Activated CD8-positive, alpha-beta memory T cell treated with anti-CD3 and anti-CD28 coated beads, Interleukin-2, amount 50 U/mL, for 4 hours (primary cell): ENCODE results near the gene CDX1.

Experiments used
- DNase-seq: peaks from one replicate; pipeline ENCODE4 v3.0.0-alpha.2; 2020

CDX1 gene

DNA sequence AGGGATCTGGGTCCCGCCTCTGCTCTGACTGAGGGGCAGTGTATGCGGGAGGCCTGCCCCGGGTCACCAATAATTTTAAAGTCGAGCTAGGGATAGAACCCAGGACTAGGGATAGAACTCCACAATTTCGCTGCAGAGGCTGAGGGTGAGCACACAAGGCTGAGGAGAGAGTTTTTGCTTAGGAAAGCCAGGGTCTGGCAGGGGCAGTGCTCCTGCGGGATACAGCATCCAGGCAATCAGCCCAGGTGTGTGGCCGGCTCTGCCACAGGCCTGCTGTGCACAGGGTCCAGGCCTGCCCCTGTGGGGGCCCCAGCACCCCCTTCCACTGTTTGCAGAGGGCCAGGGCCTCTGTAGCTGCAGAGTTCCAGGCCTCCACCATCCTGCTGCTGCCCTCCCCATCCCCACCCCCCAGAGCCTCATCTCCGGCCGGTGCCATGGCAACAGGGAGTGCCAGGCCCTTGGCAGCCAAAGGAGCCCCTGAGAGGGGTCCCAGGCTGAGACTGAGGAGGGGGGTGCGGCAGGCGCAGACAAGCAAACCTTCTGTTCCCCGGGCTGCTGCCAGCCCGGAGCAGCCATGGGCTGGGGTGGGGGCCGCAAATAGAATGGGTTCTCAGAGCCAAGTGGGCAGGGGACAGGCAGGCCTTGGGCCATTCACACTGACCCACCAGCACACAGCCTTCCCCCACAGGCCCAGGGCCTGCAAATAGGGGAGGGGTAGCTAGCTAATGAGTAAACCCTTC, 19.5 kb upstream of the CDX1 start:
- DNase-seq = no peak

DNA sequence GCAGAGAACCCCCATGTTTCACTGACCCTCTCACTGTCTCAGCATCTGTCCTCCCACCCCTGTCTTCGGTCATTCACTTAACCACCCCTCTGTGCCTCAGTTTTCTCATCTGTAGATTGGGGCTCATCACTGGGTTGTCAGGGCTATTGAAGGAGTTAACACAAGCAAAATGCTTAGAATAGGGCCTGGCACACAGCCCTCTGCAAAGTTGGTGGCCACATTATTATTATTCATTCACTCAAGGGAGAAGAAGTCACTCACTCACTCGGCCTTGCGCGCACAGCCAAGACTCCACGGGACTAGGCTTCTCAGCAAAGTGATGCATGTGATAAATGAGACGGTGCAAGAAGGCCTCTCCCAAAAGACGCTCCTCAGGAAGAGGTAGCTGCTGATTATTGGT, 18.9 kb upstream of the CDX1 start:
- DNase-seq = no peak

DNA sequence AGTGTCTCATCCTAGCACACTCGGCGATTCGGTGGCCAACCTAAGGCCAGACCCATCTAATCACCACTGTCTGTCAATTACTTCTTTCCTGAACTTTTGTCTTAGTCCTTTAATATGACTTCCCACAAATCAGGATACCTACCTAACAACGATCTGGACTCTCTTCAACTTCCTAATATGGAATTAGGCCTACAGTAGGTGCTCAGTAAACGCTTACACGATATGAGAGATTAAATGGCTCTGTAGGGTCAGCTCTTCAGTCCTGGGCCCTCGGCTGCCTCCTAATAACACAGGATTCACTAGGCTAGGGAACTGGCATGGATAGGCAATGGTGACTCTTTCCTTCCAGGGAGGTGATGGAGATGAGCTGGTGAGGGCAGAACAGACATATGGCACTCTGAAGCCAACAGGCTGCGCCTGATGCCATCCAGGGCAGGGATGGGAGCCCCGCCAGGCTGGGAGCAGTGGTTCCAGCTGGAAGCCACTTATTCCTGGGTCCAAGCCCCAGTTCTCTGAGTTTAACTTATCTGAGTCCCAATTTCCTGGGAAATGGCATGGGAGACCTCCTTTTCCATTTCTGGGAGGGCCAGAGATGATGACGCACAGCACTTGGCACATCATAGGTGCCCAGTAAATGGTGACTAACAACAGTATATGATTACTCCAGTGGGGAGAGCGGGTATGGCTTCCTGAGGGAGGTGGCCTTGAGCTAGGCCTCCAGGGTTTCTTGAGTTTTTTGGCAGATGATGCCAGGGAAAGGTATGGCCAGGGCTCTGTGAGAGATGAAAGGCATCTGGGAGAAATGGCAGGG, 18.3 kb upstream of the CDX1 start:
- DNase-seq = no peak

DNA sequence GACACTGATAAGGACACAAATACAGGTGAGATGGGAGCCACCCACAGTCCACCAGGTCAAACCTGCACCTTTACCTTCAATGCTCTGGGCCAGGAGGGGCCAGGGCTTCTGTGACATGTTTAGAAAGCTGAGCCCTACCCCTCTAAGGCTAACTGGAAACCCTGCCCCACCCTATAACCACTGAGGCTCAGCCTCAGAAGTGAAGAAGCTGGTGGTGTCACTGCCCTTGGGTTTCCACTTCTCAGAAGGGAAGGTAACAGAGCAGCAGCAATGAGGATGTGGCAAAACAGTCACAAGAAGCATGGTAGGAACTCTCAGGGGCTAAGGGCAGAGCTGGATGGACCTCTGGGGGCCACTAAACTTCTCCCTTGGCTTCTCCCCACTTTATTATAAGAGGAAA, 17.0 kb upstream of the CDX1 start:
- DNase-seq = no peak

DNA sequence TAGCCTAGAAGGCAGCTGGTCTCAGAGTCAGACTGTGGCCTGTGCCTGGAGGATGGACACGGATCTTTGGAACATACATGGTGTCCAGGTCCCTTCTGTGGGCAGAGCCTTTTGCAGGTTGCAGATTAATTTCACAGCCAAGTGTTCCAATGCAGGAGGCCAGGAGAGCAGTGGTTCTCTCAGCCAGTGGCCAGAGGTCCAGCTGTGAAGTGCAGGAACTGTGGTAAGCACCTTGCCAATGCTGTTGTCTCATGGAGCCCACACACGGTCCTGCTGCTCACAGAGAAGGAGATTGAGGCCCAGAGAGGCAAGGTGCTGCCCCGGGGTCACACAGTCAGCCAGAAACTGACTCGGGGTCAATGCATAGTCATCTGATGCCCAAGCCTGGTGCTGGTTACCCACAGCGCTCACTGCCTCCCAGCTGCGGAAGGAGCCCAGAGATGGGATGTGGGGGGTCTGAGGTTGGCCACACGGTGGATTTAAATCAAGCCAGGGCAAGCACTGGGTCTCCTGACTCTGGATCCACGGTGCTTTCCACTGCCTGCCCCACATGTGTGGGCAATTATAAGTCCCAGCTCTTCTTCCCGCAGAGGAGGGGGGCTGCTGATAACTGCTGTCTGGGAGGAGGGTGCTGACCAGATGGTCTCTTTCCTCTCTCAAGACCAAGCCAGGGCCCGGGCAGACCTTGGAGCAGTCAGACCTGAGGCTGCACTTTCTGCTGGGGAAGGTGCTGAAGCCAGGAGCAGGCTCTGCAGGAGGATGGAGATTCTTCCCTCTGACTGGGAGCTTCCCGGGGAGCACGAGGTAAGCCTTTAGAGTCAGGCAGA, 13.7 kb upstream of the CDX1 start:
- no peak for DNase-seq

DNA sequence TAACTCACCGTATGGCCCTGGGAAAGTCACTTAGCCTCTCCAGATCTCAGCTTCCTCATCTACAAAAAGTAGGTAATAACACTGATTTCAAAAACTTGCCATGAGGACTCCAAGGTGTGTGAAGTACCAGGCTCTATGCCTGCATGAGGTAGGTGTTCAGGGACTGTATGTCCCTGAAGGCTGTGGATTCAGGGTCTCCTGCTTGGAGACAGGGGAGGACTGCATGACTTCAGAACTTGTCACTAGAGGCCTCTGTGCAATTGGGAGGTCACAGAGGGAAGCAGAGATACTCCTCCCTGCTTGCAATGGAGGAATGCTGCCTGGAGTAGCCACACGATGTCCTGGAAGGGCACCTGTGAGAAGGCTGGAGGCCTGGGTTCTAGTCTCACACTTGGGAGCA, 13.1 kb upstream of the CDX1 start:
- no peak for DNase-seq

DNA sequence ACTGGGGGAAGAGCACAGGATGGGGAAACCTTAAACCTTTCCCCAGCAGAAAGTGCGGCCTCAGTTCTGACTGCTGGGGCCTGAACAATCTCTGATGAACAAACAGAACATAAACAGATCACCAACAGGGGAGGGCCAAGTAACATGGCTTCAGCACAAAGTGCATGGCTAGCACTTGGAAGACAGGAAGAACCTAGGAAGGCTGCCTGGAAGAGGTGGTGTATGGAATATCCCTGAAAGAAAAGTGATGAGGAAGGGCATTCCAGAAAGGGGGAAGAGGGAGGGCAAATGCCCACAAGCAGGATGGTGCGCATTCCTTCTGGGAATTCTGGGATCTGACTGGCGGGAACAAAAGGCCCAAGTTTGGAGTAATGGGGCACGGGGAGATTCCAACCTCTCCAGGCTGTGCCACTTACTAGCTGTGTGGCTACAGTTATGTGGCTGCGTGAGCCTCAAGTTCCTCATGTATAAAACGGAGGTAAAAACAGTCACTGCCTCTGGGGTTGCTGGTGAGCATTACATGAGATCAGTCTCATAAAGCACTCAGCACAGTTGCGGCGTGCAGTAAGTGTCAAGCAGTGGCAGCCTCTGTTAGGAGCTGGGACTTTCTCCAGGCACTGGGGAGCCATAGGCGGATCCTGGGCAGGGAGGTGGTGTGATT, 12.5 kb upstream of the CDX1 start:
- no peak for DNase-seq

DNA sequence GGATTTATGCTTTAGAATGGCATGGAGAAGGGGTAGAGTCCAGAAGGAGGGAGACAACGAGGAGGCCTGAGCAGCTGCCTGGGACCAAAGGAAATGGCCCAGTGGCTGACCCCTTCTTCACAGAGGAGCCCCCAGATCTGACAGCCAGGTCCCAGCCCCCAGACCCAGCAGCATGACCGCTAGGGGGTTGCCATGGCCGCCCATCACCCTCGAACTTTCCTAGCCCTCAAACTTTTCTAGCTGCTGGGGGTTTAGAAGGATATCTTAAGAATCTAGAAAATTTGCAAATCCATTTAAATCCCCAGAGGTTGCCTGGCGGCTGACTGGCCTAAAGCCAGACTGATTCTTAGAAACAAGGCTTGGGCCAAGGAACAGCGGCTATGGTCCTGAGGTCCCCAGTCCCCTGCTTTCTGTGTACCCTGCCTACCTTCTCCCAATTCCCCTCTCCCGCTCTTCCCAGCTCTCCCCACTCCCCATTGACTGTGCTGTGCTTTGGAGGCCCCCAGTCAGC, 11.9 kb upstream of the CDX1 start:
- DNase-seq = no peak

DNA sequence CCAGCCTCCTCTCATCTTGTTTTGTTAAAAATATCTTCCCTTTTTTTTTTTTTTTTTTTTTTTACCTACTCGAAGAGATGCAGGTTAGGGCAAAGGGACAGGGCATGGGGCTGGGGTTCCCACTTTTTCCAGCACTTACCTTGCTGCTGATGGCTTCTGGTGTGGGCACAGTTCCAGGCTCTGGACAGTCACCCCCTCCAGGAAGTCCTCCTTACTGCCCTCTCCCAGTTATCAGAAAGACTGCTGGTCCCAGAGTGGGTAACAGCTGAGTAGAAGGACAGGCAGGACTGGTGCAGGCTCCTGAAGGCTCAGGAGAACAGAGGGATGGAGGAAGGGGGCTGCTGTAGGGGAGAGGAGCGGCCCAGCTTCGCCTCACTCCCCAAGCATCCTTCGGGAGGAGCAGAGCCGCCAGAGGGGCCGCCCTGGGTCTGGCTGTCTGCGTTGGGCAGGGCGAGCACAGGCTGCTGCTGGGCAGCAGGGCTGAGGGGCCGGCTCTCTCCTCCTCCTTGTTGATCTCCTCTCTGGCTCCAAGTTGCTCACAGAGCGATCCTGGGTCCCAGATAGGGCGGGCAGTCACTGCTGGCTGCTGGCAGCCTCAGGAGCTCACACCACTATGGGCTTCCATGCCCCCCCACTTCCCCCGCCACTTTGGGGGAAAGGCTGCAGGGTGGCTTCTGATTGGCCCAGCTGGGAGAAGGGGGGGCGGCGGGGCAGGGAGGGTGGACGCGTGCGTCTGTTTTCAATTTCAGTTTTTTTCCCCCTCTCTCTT, 11.1 kb upstream of the CDX1 start, which contains the start of gene PDGFRB:
Gene PDGFRB, minus strand, starts transcription at position 588 of the 769 bp plus-strand sequence. CDS start 18,798 bp downstream, outside the sequence.
- DNase-seq = peak; percentile 65

DNA sequence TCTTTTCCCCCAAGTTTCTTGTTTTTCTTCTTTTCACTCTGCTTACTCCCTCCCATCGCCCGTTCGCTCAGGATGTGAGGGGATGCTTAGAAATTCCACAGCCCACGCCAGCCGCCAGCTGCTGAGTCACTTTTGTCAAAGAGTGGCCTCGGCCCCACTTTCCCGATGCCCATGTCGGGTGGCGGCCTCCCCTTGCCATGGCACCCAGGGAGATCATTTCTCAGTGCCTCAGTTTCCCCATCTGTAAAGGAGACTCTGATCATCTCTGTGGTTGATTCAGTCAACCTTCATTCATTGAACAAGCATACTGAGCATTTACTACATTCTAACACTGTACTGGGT, 10.6 kb upstream of the CDX1 start:
- no peak for DNase-seq

DNA sequence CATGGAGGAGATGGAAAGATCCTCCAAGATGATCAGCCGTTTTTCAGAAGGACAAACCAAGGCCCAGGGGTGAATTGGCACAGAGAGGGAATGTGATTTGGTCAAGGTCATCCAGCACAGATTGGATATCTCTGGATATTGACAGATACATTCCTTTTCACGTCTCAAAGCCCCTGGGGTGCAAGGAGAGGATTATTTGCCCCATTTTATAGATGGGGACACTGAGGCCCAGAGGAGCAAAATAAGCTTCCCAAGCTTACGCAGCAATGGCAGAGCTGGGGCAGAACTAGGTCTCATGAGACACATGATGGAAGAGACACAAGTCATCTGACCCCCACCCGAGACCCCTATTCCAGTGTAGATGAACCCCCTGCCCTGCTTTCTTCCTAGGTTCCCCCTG, 10.0 kb upstream of the CDX1 start:
- DNase-seq = no peak

DNA sequence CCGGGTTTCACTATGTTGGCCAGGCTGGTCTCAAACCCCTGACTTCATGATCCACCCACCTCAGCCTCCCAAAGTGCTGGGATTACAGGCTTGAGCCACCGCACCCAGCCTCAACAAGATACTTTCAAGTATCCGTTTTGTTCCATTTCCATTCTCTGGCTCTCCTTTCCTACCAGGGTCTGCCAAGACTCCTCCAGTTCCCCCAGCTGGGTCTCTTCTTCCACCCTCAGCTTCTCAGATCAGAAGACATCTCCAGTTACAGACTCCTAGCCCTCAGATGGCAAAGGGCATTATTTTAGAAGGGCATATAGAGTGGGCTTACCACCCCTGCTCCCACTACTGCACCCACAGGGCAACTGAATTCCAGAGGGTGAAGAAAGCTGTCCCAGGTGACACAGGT, 9.4 kb upstream of the CDX1 start:
- DNase-seq = no peak

DNA sequence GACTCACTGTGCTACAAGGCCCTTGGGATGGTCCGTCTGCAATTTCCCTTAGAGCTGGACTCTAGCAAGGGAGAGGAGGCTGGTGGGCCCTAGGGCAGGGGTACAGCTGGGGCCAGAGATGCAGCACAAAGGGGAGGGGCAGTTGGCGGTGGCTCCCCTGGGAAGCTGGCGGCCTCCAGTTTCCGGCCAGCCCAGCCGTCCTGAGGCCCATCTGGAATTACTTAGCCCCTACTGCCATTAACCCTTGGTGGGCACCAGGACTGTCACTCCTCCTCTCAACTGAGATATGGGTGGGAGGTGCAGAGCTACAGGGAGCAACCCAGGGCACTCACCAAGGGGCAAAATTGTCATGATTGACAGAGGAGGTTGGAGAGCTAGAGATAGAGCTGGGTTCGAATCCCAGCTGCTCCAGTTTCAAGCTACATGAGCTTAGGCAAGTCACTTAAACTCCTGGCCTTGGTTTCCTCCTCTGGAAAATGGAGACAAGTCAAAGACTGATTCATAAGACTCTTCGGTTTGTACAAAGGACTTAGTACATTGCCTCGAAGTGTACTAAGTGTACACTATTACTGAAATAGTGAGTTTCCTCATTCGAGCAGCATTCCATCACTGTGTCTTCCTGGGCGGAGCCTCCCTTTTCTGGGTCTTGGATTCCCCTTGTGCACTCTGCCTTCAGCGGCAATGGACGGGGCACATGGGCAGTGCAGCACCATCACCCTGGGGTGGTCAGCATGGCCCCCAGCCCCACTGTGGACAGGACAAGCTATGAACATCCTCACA, 8.2 kb upstream of the CDX1 start:
- DNase-seq = no peak

DNA sequence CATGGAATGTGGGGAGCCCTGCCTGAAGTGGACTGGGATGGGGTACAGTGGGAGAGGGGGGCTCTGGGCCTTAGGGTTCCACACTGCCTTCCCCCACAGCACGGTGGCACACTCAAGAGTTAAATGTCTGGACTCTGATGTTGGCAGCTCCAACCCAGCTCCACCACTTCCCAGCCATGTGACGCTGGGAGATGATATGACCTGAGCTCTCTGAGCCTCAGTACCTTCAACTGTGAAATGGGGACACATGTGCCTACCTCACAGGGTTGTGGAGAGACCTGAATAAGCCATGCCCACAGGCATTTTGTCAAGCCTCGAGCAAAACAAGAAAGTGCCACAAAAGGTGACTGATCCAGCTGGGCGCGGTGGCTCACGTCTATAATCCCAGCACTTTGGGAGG, 7.5 kb upstream of the CDX1 start:
- no peak for DNase-seq

DNA sequence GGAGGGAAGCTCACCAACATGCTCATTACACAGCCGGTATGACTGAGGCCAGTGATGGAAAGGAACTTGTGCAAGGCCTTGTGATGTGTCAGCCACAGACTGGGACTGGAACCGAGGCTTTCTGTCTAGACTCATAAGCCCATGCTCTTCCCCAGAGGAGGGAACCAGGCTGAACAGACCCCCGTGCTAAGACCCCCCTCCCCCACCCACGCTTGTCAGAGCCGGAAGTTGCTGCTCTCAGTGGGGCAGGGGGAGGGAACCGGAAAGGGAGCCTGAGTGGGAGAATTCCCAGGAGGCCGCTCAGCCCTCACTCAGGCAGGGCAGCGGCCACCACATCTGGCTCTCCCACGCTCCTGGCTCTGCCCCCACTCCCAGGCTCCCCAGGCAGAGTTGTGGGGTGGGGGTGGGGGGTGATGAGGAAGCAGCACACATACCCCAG, 6.8 kb upstream of the CDX1 start:
- no peak for DNase-seq

DNA sequence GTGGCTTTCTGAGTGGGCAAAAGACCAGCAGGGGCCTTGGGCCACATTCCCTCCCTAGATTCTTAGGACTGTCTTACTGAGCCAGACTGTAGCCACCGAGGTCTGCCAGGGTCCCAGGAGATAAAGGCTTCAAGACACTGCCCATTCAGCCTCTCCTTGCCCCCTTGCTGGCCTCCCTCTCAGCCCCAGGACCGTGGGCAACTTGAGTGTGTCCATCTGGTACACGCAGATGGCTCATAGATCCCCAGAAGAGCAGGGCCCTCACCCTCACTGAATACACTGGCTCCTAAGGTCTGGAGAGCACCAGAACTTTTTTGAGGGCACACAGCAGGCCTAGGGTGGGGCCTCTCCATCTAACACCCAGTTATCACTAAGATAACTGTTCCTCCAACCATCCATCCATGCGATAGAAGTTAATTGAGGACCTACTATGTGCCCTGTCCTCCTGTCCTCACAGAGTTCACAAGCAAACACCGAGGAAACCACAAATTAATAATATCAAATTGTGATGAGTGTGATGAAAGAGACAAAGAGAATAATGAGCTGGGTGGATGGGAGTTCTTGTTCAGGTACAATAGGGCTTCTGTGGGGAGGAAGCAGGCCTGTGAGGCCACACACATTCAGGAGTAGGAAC, 6.0 kb upstream of the CDX1 start:
- no peak for DNase-seq

DNA sequence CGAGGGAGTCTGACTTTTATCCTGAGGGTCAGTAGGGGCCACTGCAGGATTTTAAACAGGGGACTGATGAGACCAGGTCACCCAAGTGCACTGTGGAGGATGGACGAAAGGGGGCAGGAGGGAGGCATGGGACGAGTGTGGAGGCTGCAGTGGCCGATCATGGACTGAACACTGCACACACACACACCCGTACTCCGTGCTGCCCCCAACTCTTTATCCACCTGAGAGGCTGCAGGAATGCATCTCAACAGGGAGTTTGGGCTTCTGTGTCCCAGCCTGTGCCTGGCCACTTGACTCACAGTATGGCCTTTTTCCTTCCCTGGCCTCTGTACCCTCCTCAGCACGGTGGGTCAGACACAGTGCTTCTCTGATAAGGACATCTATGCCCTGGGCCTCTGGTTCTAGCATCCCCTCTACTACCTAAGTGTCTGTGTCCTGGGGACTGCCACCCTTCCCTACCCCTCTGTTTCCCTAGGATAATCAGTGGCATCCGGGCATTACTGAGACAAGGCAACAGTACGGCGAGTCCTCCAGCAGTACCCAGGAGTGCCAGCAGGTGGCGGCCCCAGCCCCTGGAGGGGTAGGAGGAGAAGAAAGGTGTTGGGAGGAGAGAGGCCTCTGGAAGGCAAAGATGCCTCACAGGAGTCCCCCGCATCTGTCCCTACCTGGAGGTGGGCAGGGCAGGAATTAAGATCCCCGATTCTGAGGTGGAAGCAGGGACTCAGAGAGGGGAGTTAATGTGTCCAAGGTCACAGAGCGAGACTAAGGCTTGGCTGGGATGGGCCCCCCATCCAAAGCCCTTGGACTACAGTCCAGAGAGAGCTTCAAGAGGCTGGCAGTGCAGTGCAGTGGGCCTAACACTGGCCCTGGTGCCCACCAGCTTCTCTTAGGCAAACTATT, 5.1 kb upstream of the CDX1 start:
- peak; percentile 78 for DNase-seq

DNA sequence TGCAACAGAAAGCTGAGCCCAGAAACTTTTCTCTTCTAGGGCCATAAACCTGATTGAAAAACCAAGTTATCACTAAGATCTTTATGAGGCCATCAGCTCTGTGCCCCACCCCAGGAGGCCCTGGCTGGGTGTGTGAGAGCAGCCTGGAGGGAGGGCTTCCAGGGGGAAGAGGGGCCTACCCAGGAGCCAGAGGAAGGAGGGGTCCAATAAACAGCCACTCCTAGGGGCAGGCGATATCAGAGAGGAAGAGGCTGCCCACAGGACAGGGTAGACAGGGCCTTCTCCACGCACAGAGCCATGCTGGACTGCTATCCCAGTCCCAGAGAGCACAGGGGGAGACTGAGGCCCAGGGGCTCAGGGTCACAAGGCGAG, 4.5 kb upstream of the CDX1 start:
- no peak for DNase-seq

DNA sequence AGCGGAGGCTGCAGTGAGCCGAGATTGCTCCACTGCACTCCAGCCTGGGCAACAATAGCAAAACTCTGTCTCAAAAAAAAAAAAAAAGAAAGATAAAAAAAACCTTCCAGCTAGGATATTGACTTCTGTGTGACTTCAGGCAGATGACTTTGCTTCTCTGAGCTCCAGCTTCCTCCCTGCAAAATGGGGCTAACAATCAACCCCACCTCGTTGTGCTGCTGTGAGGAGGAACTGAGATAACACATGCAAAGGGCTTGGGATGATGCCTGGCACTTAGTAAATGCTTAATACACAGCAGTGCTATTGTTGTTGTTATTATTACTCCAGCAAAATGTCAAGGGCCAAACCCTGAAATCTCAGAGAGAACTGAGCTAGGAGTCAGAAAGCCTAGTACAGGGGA, 3.5 kb upstream of the CDX1 start:
- no peak for DNase-seq
